HepG2 (cell line): ENCODE measurements around the gene WDR43. TPM values are rescaled to one million over a fixed set of nuclear protein-coding genes. Genes with fewer than 3 reads are reported as not detected.

ENCODE experiments used
- ATAC-seq: fragments of 200-7000 bp; cut with Tn5 transposase; 3 replicates; pipeline ENCODE4 v1.9.1; 2020; ENCODE audit warnings: mild to moderate bottlenecking, moderate library complexity
- BruUV-seq: library from RNA; stranded (reverse); fragments of 400-500 nt; replicated peaks from 2 replicates; lab custom pipeline; 2021; lab: Mats Ljungman, UMichigan
- CTCF ChIA-PET: fragments of 300-600 bp; formaldehyde crosslinking; extraction: SDS; loops from one replicate; lab custom pipeline; 2021; ENCODE audit warnings: low total read pairs, inconsistent platforms, low intra/inter-chr PET ratio; lab: Yijun Ruan, JAX
- POLR2A ChIA-PET: fragments of 350-600 bp; sonication (Branson Sonifier 250); formaldehyde crosslinking; loops from one replicate; lab custom pipeline; 2020; ENCODE audit warnings: antibody characterized with exemption, inconsistent platforms; lab: Yijun Ruan, JAX
- DNase-seq: peaks from one replicate; pipeline ENCODE4 v3.0.0-alpha.2; 2015; ENCODE audit warnings: low spot score
- FAIRE-seq: peaks from 3 replicates; lab custom pipeline; 2011; peaks lifted over from hg19 to GRCh38; lab: Jason Lieb, UNC
- H2AFZ ChIP-seq: one replicate; pipeline ENCODE4 v1.6.1; 2011; ENCODE audit warnings: low read length, inconsistent platforms
- H3K27ac ChIP-seq: fragments of 300-600 bp; 3 replicates; pipeline ENCODE4 v1.8.0; 2011; ENCODE audit warnings: mixed run types, mild to moderate bottlenecking, mixed read lengths, low read length, inconsistent platforms; ENCODE audit not compliant: insufficient read depth; ENCODE audit errors: extremely low read length
- H3K27me3 ChIP-seq, 2 experiments: fragments of 200-600 bp in 1 of 2; 2 replicates in 1 of 2; 3 replicates in 1 of 2; pipeline versions ENCODE4 v1.6.0 to v1.8.0; 2011; ENCODE audit warnings: low read length in 2 of 2, mild to moderate bottlenecking in 2 of 2, moderate library complexity in 2 of 2, inconsistent platforms in 1 of 2; ENCODE audit not compliant: insufficient read depth in 2 of 2, control insufficient read depth in 1 of 2
- H3K36me3 ChIP-seq, 2 experiments: fragments of 200-600 bp in 1 of 2; replicated peaks in 1 of 2; 2 replicates in 1 of 2; 3 replicates in 1 of 2; pipeline versions ENCODE4 v1.5.1 to v1.8.0; 2011; ENCODE audit warnings: low read length in 2 of 2, inconsistent platforms in 1 of 2; ENCODE audit not compliant: insufficient read depth in 2 of 2, control insufficient read depth in 1 of 2
- H3K4me1 ChIP-seq: 2 replicates; pipeline ENCODE4 v1.5.1; 2012; ENCODE audit warnings: low read length, inconsistent platforms; ENCODE audit not compliant: insufficient read depth
- H3K4me2 ChIP-seq: 2 replicates; pipeline ENCODE4 v1.6.0; 2011; ENCODE audit warnings: low read depth, low read length, inconsistent platforms
- H3K4me3 ChIP-seq, 3 experiments: fragments of 200-600 bp in 1 of 3; sonication (generic), shearing (Covaris generic) in 1 of 3; replicated peaks in 1 of 3; 2 replicates each; pipeline ENCODE4 v1.5.1; 2011 to 2016; ENCODE audit warnings: low read length in 3 of 3, inconsistent platforms in 2 of 3, low read depth in 2 of 3, mild to moderate bottlenecking in 2 of 3, control low read depth in 1 of 3, mixed read lengths in 1 of 3; ENCODE audit not compliant: insufficient read depth in 1 of 3
- H3K79me2 ChIP-seq: one replicate; pipeline ENCODE4 v1.6.1; 2011; ENCODE audit warnings: low read length, inconsistent platforms; ENCODE audit not compliant: insufficient read depth
- H3K9ac ChIP-seq: 2 replicates; pipeline ENCODE4 v1.6.0; 2011; ENCODE audit warnings: mild to moderate bottlenecking, low read depth, low read length, inconsistent platforms; ENCODE audit not compliant: insufficient read depth
- H3K9me3 ChIP-seq: 2 replicates; pipeline ENCODE4 v1.5.1; 2012; ENCODE audit warnings: mild to moderate bottlenecking, low read length
- H4K20me1 ChIP-seq: 2 replicates; pipeline ENCODE4 v1.6.0; 2011; ENCODE audit warnings: inconsistent platforms, mild to moderate bottlenecking, low read length, moderate library complexity; ENCODE audit not compliant: insufficient read depth
- ATRX ChIP-seq: sonication (generic); formaldehyde crosslinking; IDR thresholded peaks from 2 replicates; pipeline ENCODE4 v1.4.0; 2020; ENCODE audit warnings: missing genetic modification reagents, borderline replicate concordance
- CEBPG ChIP-seq: IDR thresholded peaks from 2 replicates; pipeline ENCODE4 v1.6.1; 2016
- DNMT1 ChIP-seq: sonication (generic); formaldehyde crosslinking; IDR thresholded peaks from 2 replicates; pipeline ENCODE4 v1.5.1; 2020; ENCODE audit warnings: mild to moderate bottlenecking, missing genetic modification reagents
- DR1 ChIP-seq: sonication (generic); formaldehyde crosslinking; IDR thresholded peaks from 2 replicates; pipeline ENCODE4 v1.8.0; 2021; ENCODE audit warnings: mild to moderate bottlenecking, missing genetic modification reagents, inconsistent platforms
- ETV6 ChIP-seq: sonication (generic); formaldehyde crosslinking; conservative IDR thresholded peaks from 2 replicates; pipeline ENCODE4 v1.4.0; 2020; ENCODE audit warnings: missing genetic modification reagents
- FOXA3 ChIP-seq: IDR thresholded peaks from 2 replicates; pipeline ENCODE4 v1.6.1; 2016; ENCODE audit warnings: missing genetic modification reagents, missing compliant biosample characterization
- GFI1 ChIP-seq: sonication (generic); formaldehyde crosslinking; IDR thresholded peaks from 2 replicates; pipeline ENCODE4 v1.5.0; 2020; ENCODE audit warnings: missing genetic modification reagents, mild to moderate bottlenecking, borderline replicate concordance
- KDM5A ChIP-seq: fragments of 200-600 bp; sonication (generic); IDR thresholded peaks from 2 replicates; pipeline ENCODE4 v1.7.0; 2018; ENCODE audit warnings: antibody characterized with exemption, mild to moderate bottlenecking, low read length, borderline replicate concordance
- MED13 ChIP-seq: sonication (generic); formaldehyde crosslinking; IDR thresholded peaks from 2 replicates; pipeline ENCODE4 v1.5.0; 2020; ENCODE audit warnings: missing genetic modification reagents
- NFKBIZ ChIP-seq: IDR thresholded peaks from 2 replicates; pipeline ENCODE4 v1.6.1; 2018; ENCODE audit warnings: missing genetic modification reagents, missing compliant biosample characterization
- PHB2 ChIP-seq: fragments of 450-650 bp; IDR thresholded peaks from 2 replicates; pipeline ENCODE4 v1.6.1; 2018; ENCODE audit not compliant: partially characterized antibody
- RBM22 ChIP-seq: fragments of 200-400 bp; formaldehyde crosslinking; optimal IDR thresholded peaks from 2 replicates; pipeline ENCODE3; 2017; ENCODE audit warnings: mild to moderate bottlenecking, low read length, moderate library complexity
- SOX13 ChIP-seq, 3 experiments: fragments of 450-650 bp in 1 of 3; sonication (generic) in 1 of 3; formaldehyde crosslinking in 1 of 3; IDR thresholded peaks in 2 of 3; conservative IDR thresholded peaks in 1 of 3; 2 replicates each; pipeline versions ENCODE4 v1.5.0 to v1.6.1; 2016 to 2020; ENCODE audit warnings: antibody characterized with exemption in 1 of 3, mild to moderate bottlenecking in 1 of 3, missing compliant biosample characterization in 1 of 3, missing genetic modification reagents in 1 of 3, moderate library complexity in 1 of 3
- ZNF121 ChIP-seq: sonication (generic); formaldehyde crosslinking; IDR thresholded peaks from 2 replicates; pipeline ENCODE4 v1.5.0; 2020; ENCODE audit warnings: mild to moderate bottlenecking, missing genetic modification reagents
- ZNF207 ChIP-seq: fragments of 450-650 bp; IDR thresholded peaks from 2 replicates; pipeline ENCODE4 v1.6.1; 2016; ENCODE audit warnings: antibody characterized with exemption, borderline replicate concordance
- ZNF354B ChIP-seq: sonication (generic); formaldehyde crosslinking; IDR thresholded peaks from 2 replicates; pipeline ENCODE4 v1.8.0; 2022; ENCODE audit warnings: mild to moderate bottlenecking, missing genetic modification reagents
- ZNF432 ChIP-seq: sonication (generic); formaldehyde crosslinking; IDR thresholded peaks from 2 replicates; pipeline ENCODE4 v1.5.0; 2020; ENCODE audit warnings: missing genetic modification reagents, mild to moderate bottlenecking, borderline replicate concordance
- ZNF572 ChIP-seq: sonication (generic); formaldehyde crosslinking; IDR thresholded peaks from 2 replicates; pipeline ENCODE4 v1.5.1; 2020; ENCODE audit warnings: mild to moderate bottlenecking, missing genetic modification reagents
- ZNF703 ChIP-seq: sonication (generic); formaldehyde crosslinking; IDR thresholded peaks from 2 replicates; pipeline ENCODE4 v1.5.1; 2020; ENCODE audit warnings: missing genetic modification reagents, mild to moderate bottlenecking, moderate library complexity, borderline replicate concordance
- ZNF878 ChIP-seq: sonication (generic); formaldehyde crosslinking; IDR thresholded peaks from 2 replicates; pipeline ENCODE4 v1.8.1; 2023; ENCODE audit warnings: mild to moderate bottlenecking, missing genetic modification reagents, moderate library complexity
- ZNF883 ChIP-seq: sonication (generic); formaldehyde crosslinking; IDR thresholded peaks from 2 replicates; pipeline ENCODE4 v1.5.1; 2020; ENCODE audit warnings: mild to moderate bottlenecking, missing genetic modification reagents; ENCODE audit errors: not compliant biosample characterization
- WGBS: methylation state at CpG from one replicate; pipeline ENCODE4 v1.1.6; 2017; ENCODE audit warnings: low lambda C conversion rate; 5-methylcytosine and 5-hydroxymethylcytosine counted together
- in situ Hi-C: cut with HindIII; loops from 2 replicates; pipeline ENCODE4 v1.10.0; 2017; ENCODE audit warnings: low pct_unique_long_range_greater_than_20kb; ENCODE audit not compliant: extremely low pct_ligation_motif_present
- intact Hi-C: fragments of 100-400 bp; cut with micrococcal nuclease; formaldehyde crosslinking; loops from one replicate; pipeline ENCODE4 v1.10.0; 2022; ENCODE audit not compliant: unreplicated experiment
- polyA plus RNA-seq, 8 experiments: library from polyadenylated mRNA; depleted of rRNA in 3 of 8; stranded (reverse) in 7 of 8; unstranded in 1 of 8; fragments of >200 nt; fragmentation: Illumina TruSeq in 4 of 8; extraction: Trizol in 4 of 8; gene quantifications; 2 replicates each; pipeline versions ENCODE4 v1.2.1 to v1.2.3, GENCODE V29; 2011 to 2016; ENCODE audit warnings: low read depth in 4 of 8, missing spikeins in 1 of 8, mixed read lengths in 1 of 8; ENCODE audit not compliant: insufficient read depth in 1 of 8
- total RNA-seq, 5 experiments: library from RNA; depleted of rRNA; stranded (reverse); fragments of >200 nt; fragmentation: Illumina TruSeq; extraction: Trizol; gene quantifications; 2 replicates each; pipeline ENCODE4 v1.2.3, GENCODE V29; 2016; ENCODE audit warnings: low read depth in 1 of 5

The WDR43 gene
- total and polyA plus RNA-seq, 2 of the 13 experiments (the other 11 are each of a cell fraction or from before 2014, with no cell fraction given) = 121 to 167 TPM

GRCh38 chr2:28908172-28908571 lies 13.7 kb downstream of the WDR43 start:
- ChIA-PET CTCF (no interaction called here), POLR2A (no interaction called here)
- no peak overlapping the region for H3K9ac ChIP-seq
- 23% methylated on average over 1 of the region's 1 CpG for WGBS
- H3K4me3 ChIP-seq = no peak overlapping the region
- H3K27ac ChIP-seq = no peak overlapping the region
- H2AFZ ChIP-seq = no peak overlapping the region
- no peak for DNase-seq
- FAIRE-seq = no peak
- BruUV-seq = no TSS peak
- no peaks in the 10 kb centered on the region for H3K9me3 ChIP-seq
- ATAC-seq = peak; percentile 23
- intact Hi-C loops = no loop called here
- no peak overlapping the region for H3K4me2 ChIP-seq
- peaks cover 31 to 81% of the 10 kb centered on the region in 2 experiments for H3K36me3 ChIP-seq
- in situ Hi-C loops = no loop called here
- peaks cover 55% of the 10 kb centered on the region for H4K20me1 ChIP-seq
- TF ChIP-seq RBM22 = peak; percentile 80
- TF ChIP-seq GFI1 (CRISPR knock-in tag) = no peak
- TF ChIP-seq ZNF572 = no peak
- TF ChIP-seq CEBPG (CRISPR knock-in tag) = no peak
- TF ChIP-seq FOXA3 (CRISPR knock-in tag) = no peak
- TF ChIP-seq NFKBIZ (CRISPR knock-in tag) = no peak
- no peak for TF ChIP-seq ZNF878 (CRISPR knock-in tag)
- TF ChIP-seq KDM5A = no peak
- no peak for TF ChIP-seq ZNF883 (CRISPR knock-in tag)
- peaks cover 86% of the 10 kb centered on the region for H3K79me2 ChIP-seq
- no peaks in the 10 kb centered on the region for H3K27me3 ChIP-seq
- peaks cover 18% of the 10 kb centered on the region for H3K4me1 ChIP-seq

- ChIA-PET POLR2A (interaction anchor here (0.7 to 2.5 kb wide), 3 partner anchors 13 to 39 kb away, joined by 4 to 7 read pairs (median 4); partner anchors contain the start of genes TRMT61B and WDR43), CTCF (no interaction called here)
- DNase-seq (no peak), FAIRE-seq (no peak), ATAC-seq (peak; percentile 13; the same call in 2 of the 3 replicates)
- H3K79me2 ChIP-seq = peaks cover 81% of the 10 kb centered on the region
- 99% methylated on average over 6 of the region's 6 CpGs for WGBS
- H3K27me3 ChIP-seq = no peaks in the 10 kb centered on the region
- intact Hi-C loops (no loop called here), in situ Hi-C loops (no loop called here)
- H4K20me1 ChIP-seq = peaks cover 39% of the 10 kb centered on the region
- no peaks in the 10 kb centered on the region for H3K9me3 ChIP-seq
- H3K4me1 ChIP-seq = peaks cover 8% of the 10 kb centered on the region
- H3K36me3 ChIP-seq = peaks cover 35 to 82% of the 10 kb centered on the region in 2 experiments
- no peak overlapping the region for H3K4me2 ChIP-seq
- no peak overlapping the region for H2AFZ ChIP-seq
- no peak overlapping the region for H3K4me3 ChIP-seq
- H3K27ac ChIP-seq = no peak overlapping the region
- H3K9ac ChIP-seq = no peak overlapping the region
- BruUV-seq = no TSS peak
- no peak for TF ChIP-seq DNMT1 (CRISPR knock-in tag)
- 0 out of 2 replicates have a peak, but pooled peaks have one; percentile 14 for TF ChIP-seq DR1 (CRISPR knock-in tag)
- no peak for TF ChIP-seq SOX13 (IDR thresholded peaks at IDR 0.05)
- TF ChIP-seq SOX13 (CRISPR knock-in tag; conservative IDR thresholded peaks at IDR 0.05 in 1 of 2, IDR thresholded peaks at IDR 0.05 in 1 of 2) = no peak
- TF ChIP-seq ZNF703 (CRISPR knock-in tag) = no peak
- TF ChIP-seq ZNF207 = no peak
- peak; percentile 81 for TF ChIP-seq ZNF121 (CRISPR knock-in tag)
- TF ChIP-seq PHB2 = no peak
- no peak for TF ChIP-seq ETV6
- TF ChIP-seq ATRX (CRISPR knock-in tag) = no peak
- TF ChIP-seq ZNF354B (CRISPR knock-in tag) = no peak
- TF ChIP-seq MED13 (CRISPR knock-in tag) = no peak
- TF ChIP-seq ZNF432 (CRISPR knock-in tag) = no peak
Measured at GRCh38 chr2:28909655-28910353, 15.3 kb downstream of the WDR43 start.
